ENCODE data around the gene BARHL2. TPM values are rescaled to one million over a fixed set of nuclear protein-coding genes. Genes with fewer than 3 reads are reported as not detected.

The BARHL2 gene
- total and polyA plus RNA-seq, 8 donors: not detected

DNA sequence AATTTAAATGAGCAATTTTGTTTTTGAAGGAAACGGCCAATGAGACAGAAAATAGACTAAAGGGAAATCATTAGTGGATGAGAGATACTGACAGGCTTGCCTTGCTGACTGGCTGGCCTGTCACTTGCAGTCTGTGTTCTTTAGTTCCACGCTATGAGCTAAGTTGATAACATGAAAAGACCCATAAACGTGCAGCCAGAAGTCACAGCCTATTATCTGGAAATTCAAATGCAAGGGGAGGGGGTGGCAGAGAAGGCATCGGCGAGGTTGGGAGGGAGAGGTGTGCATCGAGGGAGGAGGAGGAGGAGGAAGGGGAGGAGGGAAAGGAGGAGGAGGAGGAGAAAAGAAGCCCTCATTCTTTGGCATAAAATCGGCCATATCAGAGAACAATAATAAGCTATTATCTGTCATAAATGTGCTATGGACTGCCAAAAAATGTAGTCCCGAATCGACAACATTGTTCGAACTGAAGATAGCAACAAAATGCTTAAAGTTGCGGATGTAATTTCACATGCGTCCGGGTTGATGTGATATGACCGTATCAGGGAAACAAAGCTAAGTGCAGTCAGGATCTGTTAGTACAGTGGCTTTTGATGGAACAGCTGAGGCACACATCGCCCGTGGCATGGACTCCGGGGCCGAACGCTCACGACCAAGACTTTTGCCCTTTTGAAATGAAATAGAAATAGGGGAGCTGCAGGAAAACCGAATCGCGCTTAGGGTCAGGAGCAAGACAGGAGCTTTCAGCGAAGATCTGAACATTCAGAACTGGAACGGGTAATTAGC is 11.6 kb upstream of the BARHL2 start:
- Histone ChIP-seq H3K27me3 (peaks cover 6 to 66% (median 35%) of the 10 kb centered on the region in 4 donors), H3K4me1 (peaks cover 0 to 20% (median 0%) of the 10 kb centered on the region in 3 donors), H3K36me3 (no peaks in the 10 kb centered on the region), H3K4me3 (no peak overlapping the region), H3K27ac (no peak overlapping the region), H3K9me3 (no peaks in the 10 kb centered on the region)
- ATAC-seq (no peak), FAIRE-seq (no peak), DNase-seq (no peak)
- TF ChIP-seq, protein P1, sequence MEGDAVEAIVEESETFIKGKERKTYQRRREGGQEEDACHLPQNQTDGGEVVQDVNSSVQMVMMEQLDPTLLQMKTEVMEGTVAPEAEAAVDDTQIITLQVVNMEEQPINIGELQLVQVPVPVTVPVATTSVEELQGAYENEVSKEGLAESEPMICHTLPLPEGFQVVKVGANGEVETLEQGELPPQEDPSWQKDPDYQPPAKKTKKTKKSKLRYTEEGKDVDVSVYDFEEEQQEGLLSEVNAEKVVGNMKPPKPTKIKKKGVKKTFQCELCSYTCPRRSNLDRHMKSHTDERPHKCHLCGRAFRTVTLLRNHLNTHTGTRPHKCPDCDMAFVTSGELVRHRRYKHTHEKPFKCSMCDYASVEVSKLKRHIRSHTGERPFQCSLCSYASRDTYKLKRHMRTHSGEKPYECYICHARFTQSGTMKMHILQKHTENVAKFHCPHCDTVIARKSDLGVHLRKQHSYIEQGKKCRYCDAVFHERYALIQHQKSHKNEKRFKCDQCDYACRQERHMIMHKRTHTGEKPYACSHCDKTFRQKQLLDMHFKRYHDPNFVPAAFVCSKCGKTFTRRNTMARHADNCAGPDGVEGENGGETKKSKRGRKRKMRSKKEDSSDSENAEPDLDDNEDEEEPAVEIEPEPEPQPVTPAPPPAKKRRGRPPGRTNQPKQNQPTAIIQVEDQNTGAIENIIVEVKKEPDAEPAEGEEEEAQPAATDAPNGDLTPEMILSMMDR (IDR thresholded peaks at IDR 0.05): no peak
- 12 to 13% methylated on average over 25 of the region's 25 CpGs for WGBS, 2 donors
- intact Hi-C loops (cut with DNase I): loop anchor here in 1 of 3 donors (10.0 kb wide), 1 partner anchor 436 kb away; no protein-coding TSS in a partner anchor

DNA sequence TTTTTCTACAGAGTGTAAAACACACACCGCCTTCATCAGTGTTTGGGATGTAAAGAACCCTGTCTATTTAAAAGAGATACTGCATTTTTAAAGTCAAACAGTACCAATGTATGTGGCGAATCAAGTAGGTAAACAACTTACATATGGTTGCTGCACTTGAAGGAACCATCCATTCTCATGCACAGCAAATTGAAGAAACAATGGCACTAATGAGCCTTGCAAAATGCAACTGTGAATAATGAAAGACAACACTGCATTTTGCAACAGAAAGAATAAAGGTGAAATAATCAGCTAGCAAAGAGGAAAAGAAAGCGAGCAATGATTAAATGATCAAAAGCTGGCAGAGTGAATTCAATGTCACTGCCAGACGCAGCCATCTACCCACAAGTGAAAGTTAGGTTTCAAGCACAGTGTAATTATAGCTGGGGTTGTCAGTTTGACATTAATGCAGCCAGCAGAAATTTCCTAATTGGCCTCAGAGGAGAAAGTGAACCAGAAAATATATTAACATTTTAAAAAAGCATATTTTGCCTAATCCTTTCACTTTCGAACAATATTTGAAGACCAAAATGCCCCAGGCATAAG is 10.9 kb upstream of the BARHL2 start:
- FAIRE-seq (no peak), ATAC-seq (no peak), DNase-seq (no peak)
- Histone ChIP-seq H3K27me3 (peaks cover 6 to 69% (median 38%) of the 10 kb centered on the region in 4 donors), H3K36me3 (no peaks in the 10 kb centered on the region), H3K27ac (no peak overlapping the region), H3K9me3 (no peaks in the 10 kb centered on the region), H3K4me1 (peaks cover 0 to 20% (median 0%) of the 10 kb centered on the region in 3 donors), H3K4me3 (no peak overlapping the region)
- TF ChIP-seq, protein P1 (IDR thresholded peaks at IDR 0.05): no peak
- intact Hi-C loops (cut with DNase I): loop anchor here in 1 of 3 donors (10.0 kb wide), 1 partner anchor 437 kb away; no protein-coding TSS in a partner anchor
- WGBS, 2 donors: 50 to 52% methylated on average over 5 of the region's 5 CpGs

DNA sequence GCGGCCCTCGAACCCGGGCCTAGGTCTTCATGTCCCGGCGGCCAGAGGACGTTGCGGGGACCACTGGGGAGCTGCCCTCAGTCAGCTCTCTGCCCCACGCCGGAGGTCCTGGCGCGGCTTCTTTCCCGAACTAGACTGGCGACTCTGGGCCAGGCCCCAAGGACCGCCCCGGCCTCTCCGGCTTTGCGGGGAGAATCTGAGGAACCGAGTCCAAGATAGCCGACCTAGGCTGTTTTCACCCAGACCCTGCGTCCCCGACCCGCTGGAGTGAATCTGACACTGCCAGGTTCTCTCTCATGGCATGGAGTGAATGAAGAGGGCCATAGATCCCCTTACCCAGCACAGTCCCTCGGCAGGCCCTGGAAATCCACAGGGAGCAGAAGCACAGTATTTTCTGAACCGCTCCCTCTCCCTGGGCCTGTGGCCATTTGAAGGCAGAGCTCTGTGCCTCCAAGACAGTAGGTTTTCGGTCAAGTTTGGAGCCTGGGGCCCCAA is 9.9 kb upstream of the BARHL2 start:
- no peaks in the 10 kb centered on the region for H3K9me3 ChIP-seq
- no peak overlapping the region for H3K27ac ChIP-seq
- intact Hi-C loops (cut with DNase I): loop anchor here in 1 of 3 donors (10.0 kb wide), 1 partner anchor 438 kb away; no protein-coding TSS in a partner anchor
- H3K4me3 ChIP-seq: no peak overlapping the region
- TF ChIP-seq, protein P1 (IDR thresholded peaks at IDR 0.05): no peak
- peaks cover 0 to 20% (median 0%) of the 10 kb centered on the region in 3 donors for H3K4me1 ChIP-seq
- FAIRE-seq (no peak), ATAC-seq (no peak), DNase-seq (no peak)
- H3K27me3 ChIP-seq: peaks cover 6 to 76% (median 41%) of the 10 kb centered on the region in 4 donors
- H3K36me3 ChIP-seq: no peaks in the 10 kb centered on the region
- 29 to 32% methylated on average over 25 of the region's 25 CpGs for WGBS, 2 donors

- TF ChIP-seq, protein P1 (IDR thresholded peaks at IDR 0.05): no peak
- WGBS, 2 donors: 9 to 12% methylated on average over 28 of the region's 28 CpGs
- Histone ChIP-seq H3K36me3 (no peaks in the 10 kb centered on the region), H3K27me3 (peaks cover 6 to 76% (median 40%) of the 10 kb centered on the region in 4 donors), H3K4me1 (peaks cover 0 to 20% (median 0%) of the 10 kb centered on the region in 3 donors), H3K9me3 (no peaks in the 10 kb centered on the region), H3K27ac (no peak overlapping the region), H3K4me3 (peak overlapping the region in 1 of 4 donors; percentile 45)
- ATAC-seq (peak in 2 of 4 donors; percentile 20 to 23), FAIRE-seq (no peak), DNase-seq (no peak)
- intact Hi-C loops (cut with DNase I): loop anchor here in 1 of 3 donors (10.0 kb wide), 1 partner anchor 438 kb away; no protein-coding TSS in a partner anchor
Measured at GRCh38 chr1:90726425-90726985, 9.4 kb upstream of the BARHL2 start.
